T1000 (cell line): ENCODE data around the gene ARHGDIB.

Experiments
- DNase-seq: peaks from one replicate; lab custom pipeline; 2025; ENCODE audit warnings: mixed read lengths; lab: John Stamatoyannopoulos, UW

ARHGDIB gene

GRCh38 chr12:14961466-14962152 is at the start of gene ARHGDIB:
Gene ARHGDIB (minus strand): TSS chr12:14961601. CDS start chr12:14950712, 10,889 bp downstream.
- DNase-seq: no peak

GRCh38 chr12:15011162-15011561 is 49.8 kb upstream of the ARHGDIB start:
- DNase-seq: no peak

- no peak for DNase-seq
Measured at GRCh38 chr12:15007551-15007950, 46.1 kb upstream of the ARHGDIB start.

GRCh38 chr12:15005064-15005463 is 43.7 kb upstream of the ARHGDIB start:
- no peak for DNase-seq

GRCh38 chr12:15004421-15004820 is 43.0 kb upstream of the ARHGDIB start:
- DNase-seq: no peak

GRCh38 chr12:15001733-15002382 is 40.5 kb upstream of the ARHGDIB start:
- no peak for DNase-seq

- no peak for DNase-seq
Measured at GRCh38 chr12:15000575-15000974, 39.2 kb upstream of the ARHGDIB start.

- DNase-seq: peak; percentile 10
Measured at GRCh38 chr12:14999695-15000365, 38.4 kb upstream of the ARHGDIB start.

- DNase-seq: no peak
Measured at GRCh38 chr12:14999021-14999694, 37.8 kb upstream of the ARHGDIB start.

GRCh38 chr12:14997998-14998397 is 36.6 kb upstream of the ARHGDIB start:
- no peak for DNase-seq

GRCh38 chr12:14995583-14996425 is 34.4 kb upstream of the ARHGDIB start:
- no peak for DNase-seq

- DNase-seq: no peak
Measured at GRCh38 chr12:14994610-14995009, 33.2 kb upstream of the ARHGDIB start.

GRCh38 chr12:14993537-14994266 is 32.3 kb upstream of the ARHGDIB start:
- peak; percentile 6 for DNase-seq

GRCh38 chr12:14993117-14993516 is 31.7 kb upstream of the ARHGDIB start:
- DNase-seq: no peak

- DNase-seq: no peak
Measured at GRCh38 chr12:14992673-14993072, 31.3 kb upstream of the ARHGDIB start.

- no peak for DNase-seq
Measured at GRCh38 chr12:14991069-14991468, 29.7 kb upstream of the ARHGDIB start.

- no peak for DNase-seq
Measured at GRCh38 chr12:14989790-14990189, 28.4 kb upstream of the ARHGDIB start.

GRCh38 chr12:14988035-14988434 is 26.6 kb upstream of the ARHGDIB start:
- DNase-seq: no peak

- no peak for DNase-seq
Measured at GRCh38 chr12:14986449-14986848, 25.0 kb upstream of the ARHGDIB start.

- DNase-seq: no peak
Measured at GRCh38 chr12:14984766-14985285, 23.4 kb upstream of the ARHGDIB start.

GRCh38 chr12:14984036-14984435 is 22.6 kb upstream of the ARHGDIB start:
- DNase-seq: no peak
